ENCODE measurements around the gene LRRC45.

- TF ChIP-seq CTCF (IDR thresholded peaks at IDR 0.05) (no peak), POLR2A (IDR thresholded peaks at IDR 0.05) (no peak)
Observed at GRCh38 chr17:82028246-82028645, 5.1 kb downstream of the LRRC45 start.

Measured in heart left ventricle (tissue), 13 donors.